PC-3 (cell line): ENCODE measurements around the gene IGSF9B.

ENCODE experiments used
- EZH2phosphoT487 ChIP-seq: fragments of 300-600 bp; sonication (generic); IDR thresholded peaks from 2 replicates; pipeline ENCODE4 v1.6.1; 2018; ENCODE audit warnings: mild to moderate bottlenecking, antibody characterized with exemption, low read length, borderline replicate concordance
- TF ChIP-seq, protein P1 (sequence below): fragments of 300-600 bp; sonication (generic); conservative IDR thresholded peaks from 2 replicates; pipeline ENCODE4 v1.5.1; 2017; ENCODE audit warnings: antibody characterized with exemption, low read depth, mild to moderate bottlenecking, low read length

DNA sequence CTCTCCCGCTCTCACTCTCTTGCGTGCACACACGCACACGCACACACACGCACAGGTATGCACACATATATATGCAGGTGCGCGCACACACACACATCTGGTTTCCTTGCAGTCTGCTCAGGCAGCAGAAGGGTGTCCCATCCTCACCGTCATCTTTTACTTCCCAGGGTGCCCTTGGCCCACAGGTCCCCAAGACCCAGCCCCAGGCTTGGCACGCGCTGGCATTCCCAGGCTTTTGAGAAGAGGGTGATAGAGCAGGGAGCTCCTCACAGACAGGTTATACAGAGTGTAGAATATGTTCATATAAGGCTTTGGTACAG lies 59.5 kb downstream of the IGSF9B start:
- TF ChIP-seq, protein P1, sequence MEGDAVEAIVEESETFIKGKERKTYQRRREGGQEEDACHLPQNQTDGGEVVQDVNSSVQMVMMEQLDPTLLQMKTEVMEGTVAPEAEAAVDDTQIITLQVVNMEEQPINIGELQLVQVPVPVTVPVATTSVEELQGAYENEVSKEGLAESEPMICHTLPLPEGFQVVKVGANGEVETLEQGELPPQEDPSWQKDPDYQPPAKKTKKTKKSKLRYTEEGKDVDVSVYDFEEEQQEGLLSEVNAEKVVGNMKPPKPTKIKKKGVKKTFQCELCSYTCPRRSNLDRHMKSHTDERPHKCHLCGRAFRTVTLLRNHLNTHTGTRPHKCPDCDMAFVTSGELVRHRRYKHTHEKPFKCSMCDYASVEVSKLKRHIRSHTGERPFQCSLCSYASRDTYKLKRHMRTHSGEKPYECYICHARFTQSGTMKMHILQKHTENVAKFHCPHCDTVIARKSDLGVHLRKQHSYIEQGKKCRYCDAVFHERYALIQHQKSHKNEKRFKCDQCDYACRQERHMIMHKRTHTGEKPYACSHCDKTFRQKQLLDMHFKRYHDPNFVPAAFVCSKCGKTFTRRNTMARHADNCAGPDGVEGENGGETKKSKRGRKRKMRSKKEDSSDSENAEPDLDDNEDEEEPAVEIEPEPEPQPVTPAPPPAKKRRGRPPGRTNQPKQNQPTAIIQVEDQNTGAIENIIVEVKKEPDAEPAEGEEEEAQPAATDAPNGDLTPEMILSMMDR = no peak
- no peak for TF ChIP-seq EZH2phosphoT487
